ENCODE data around the gene TSPO. TPM values are rescaled to one million over a fixed set of nuclear protein-coding genes. Genes with fewer than 3 reads are reported as not detected.

Gene TSPO
- total and polyA plus RNA-seq, 2 experiments from 2014 or later = 61.8 to 138 TPM

DNA sequence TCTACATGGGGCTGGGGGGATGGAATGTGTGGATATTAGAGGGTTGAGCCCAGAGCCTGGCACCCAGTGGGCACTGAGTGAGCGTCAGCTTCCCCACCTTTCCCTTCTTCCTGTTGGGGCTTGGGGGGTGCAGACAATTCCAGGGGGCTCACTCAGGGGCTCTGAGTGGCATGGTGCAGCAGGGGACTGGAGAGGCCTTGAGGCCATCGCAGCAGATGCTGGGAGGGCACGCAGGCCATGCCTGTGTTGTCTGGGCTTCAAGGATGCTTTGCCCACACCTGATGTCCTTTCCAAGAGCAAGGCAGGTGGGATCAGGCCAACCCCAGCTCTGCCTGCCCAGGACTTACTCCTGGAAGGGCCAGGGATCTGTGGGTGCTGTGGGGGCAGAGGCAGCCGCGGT is 46.8 kb downstream of the TSPO start:
- Histone ChIP-seq H3K4me3 (no peak overlapping the region), H3K9me3 (ENCODE audit: low read depth) (no peaks in the 10 kb centered on the region), H3K27me3 (no peaks in the 10 kb centered on the region), H3K9me2 (replicated peaks; ENCODE audit: insufficient read depth) (no peaks in the 10 kb centered on the region), H3K27ac (no peak overlapping the region), H3K4me2 (no peak overlapping the region), H2AFZ (no peak overlapping the region), H3K79me2 (no peaks in the 10 kb centered on the region), H3K36me3 (replicated peaks; ENCODE audit: insufficient read depth, low read depth) (no peaks in the 10 kb centered on the region), H3K4me1 (ENCODE audit: insufficient read depth) (no peaks in the 10 kb centered on the region), H4K20me1 (ENCODE audit: insufficient read depth, poor library complexity, severe bottlenecking) (no peaks in the 10 kb centered on the region)
- DNase-seq (ENCODE audit: low spot score) = no peak
- 92% methylated on average over 5 of the region's 5 CpGs for WGBS (ENCODE audit: low lambda C conversion rate, missing lambda C conversion rate)
- TF ChIP-seq EZH2 (IDR thresholded peaks at IDR 0.05; ENCODE audit: borderline replicate concordance) (no peak), EZH2phosphoT487 (IDR thresholded peaks at IDR 0.05; ENCODE audit: low read depth, severe bottlenecking, unreplicated experiment) (no peak)
- TF ChIP-seq, protein P1, sequence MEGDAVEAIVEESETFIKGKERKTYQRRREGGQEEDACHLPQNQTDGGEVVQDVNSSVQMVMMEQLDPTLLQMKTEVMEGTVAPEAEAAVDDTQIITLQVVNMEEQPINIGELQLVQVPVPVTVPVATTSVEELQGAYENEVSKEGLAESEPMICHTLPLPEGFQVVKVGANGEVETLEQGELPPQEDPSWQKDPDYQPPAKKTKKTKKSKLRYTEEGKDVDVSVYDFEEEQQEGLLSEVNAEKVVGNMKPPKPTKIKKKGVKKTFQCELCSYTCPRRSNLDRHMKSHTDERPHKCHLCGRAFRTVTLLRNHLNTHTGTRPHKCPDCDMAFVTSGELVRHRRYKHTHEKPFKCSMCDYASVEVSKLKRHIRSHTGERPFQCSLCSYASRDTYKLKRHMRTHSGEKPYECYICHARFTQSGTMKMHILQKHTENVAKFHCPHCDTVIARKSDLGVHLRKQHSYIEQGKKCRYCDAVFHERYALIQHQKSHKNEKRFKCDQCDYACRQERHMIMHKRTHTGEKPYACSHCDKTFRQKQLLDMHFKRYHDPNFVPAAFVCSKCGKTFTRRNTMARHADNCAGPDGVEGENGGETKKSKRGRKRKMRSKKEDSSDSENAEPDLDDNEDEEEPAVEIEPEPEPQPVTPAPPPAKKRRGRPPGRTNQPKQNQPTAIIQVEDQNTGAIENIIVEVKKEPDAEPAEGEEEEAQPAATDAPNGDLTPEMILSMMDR (IDR thresholded peaks at IDR 0.05; ENCODE audit: poor library complexity) = no peak

DNA sequence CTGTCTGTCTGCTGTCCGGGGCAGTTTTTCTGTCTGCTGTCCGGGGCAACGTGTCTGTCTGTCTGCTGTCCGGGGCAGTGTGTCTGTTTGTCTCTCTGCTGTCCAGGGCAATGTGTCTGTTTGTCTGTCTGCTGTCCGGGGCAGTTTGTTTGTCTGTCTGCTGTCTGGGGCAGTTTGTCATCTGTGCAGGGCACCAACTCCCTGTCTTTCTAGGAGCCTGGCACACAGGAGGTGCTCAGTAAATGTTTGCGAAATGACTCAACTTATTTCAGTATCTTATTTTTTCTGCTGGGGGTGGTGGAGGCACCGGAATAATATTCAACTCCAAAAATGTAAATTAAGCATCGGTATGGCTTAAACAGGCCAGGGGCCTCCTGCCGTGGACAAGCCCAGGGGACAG is 47.6 kb downstream of the TSPO start:
- Histone ChIP-seq H3K4me3 (no peak overlapping the region), H4K20me1 (ENCODE audit: insufficient read depth, poor library complexity, severe bottlenecking) (no peaks in the 10 kb centered on the region), H3K9me2 (replicated peaks; ENCODE audit: insufficient read depth) (no peaks in the 10 kb centered on the region), H3K4me1 (ENCODE audit: insufficient read depth) (no peaks in the 10 kb centered on the region), H3K36me3 (replicated peaks; ENCODE audit: insufficient read depth, low read depth) (no peaks in the 10 kb centered on the region), H3K27ac (no peak overlapping the region), H3K79me2 (no peaks in the 10 kb centered on the region), H3K4me2 (no peak overlapping the region), H3K27me3 (no peaks in the 10 kb centered on the region), H3K9me3 (ENCODE audit: low read depth) (no peaks in the 10 kb centered on the region), H2AFZ (no peak overlapping the region)
- 82% methylated on average over 9 of the region's 9 CpGs for WGBS (ENCODE audit: low lambda C conversion rate, missing lambda C conversion rate)
- no peak for DNase-seq (ENCODE audit: low spot score)
- TF ChIP-seq, protein P1 (IDR thresholded peaks at IDR 0.05; ENCODE audit: poor library complexity) = no peak
- TF ChIP-seq EZH2 (IDR thresholded peaks at IDR 0.05; ENCODE audit: borderline replicate concordance) = no peak
- no peak for TF ChIP-seq EZH2phosphoT487 (IDR thresholded peaks at IDR 0.05; ENCODE audit: low read depth, severe bottlenecking, unreplicated experiment)

DNA sequence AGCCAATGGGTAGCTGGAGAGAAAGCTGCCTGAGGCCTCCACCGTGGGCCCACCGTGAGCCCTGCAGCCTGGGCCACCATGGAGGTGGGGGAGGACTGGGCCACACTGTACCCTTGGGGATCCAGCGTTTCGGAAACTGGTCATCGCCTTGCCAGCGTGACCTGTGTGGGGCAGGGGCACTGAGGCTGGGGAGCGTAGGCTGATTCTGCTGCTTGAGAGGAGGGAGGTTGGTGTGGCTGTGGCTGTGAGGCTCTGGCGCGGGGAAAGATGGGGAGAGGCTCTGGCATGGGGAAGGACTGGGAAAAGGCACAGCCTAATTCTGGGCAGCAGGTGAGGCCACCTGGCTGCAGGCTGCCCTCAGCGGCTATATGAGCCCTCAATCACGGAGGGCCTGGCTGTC is 48.2 kb downstream of the TSPO start:
- no peaks in the 10 kb centered on the region for H3K79me2 ChIP-seq
- H3K4me2 ChIP-seq = no peak overlapping the region
- no peaks in the 10 kb centered on the region for H3K4me1 ChIP-seq (ENCODE audit: insufficient read depth)
- no peak overlapping the region for H3K27ac ChIP-seq
- no peak for DNase-seq (ENCODE audit: low spot score)
- WGBS (ENCODE audit: low lambda C conversion rate, missing lambda C conversion rate) = 85% methylated on average over 11 of the region's 11 CpGs
- H3K4me3 ChIP-seq = no peak overlapping the region
- no peaks in the 10 kb centered on the region for H3K9me3 ChIP-seq (ENCODE audit: low read depth)
- no peaks in the 10 kb centered on the region for H3K36me3 ChIP-seq (replicated peaks; ENCODE audit: insufficient read depth, low read depth)
- no peak overlapping the region for H2AFZ ChIP-seq
- TF ChIP-seq EZH2phosphoT487 (IDR thresholded peaks at IDR 0.05; ENCODE audit: low read depth, severe bottlenecking, unreplicated experiment) = no peak
- TF ChIP-seq, protein P1 (IDR thresholded peaks at IDR 0.05; ENCODE audit: poor library complexity) = no peak
- TF ChIP-seq EZH2 (IDR thresholded peaks at IDR 0.05; ENCODE audit: borderline replicate concordance) = no peak
- no peaks in the 10 kb centered on the region for H3K27me3 ChIP-seq
- H4K20me1 ChIP-seq (ENCODE audit: insufficient read depth, poor library complexity, severe bottlenecking) = no peaks in the 10 kb centered on the region
- H3K9me2 ChIP-seq (replicated peaks; ENCODE audit: insufficient read depth) = no peaks in the 10 kb centered on the region

DNA sequence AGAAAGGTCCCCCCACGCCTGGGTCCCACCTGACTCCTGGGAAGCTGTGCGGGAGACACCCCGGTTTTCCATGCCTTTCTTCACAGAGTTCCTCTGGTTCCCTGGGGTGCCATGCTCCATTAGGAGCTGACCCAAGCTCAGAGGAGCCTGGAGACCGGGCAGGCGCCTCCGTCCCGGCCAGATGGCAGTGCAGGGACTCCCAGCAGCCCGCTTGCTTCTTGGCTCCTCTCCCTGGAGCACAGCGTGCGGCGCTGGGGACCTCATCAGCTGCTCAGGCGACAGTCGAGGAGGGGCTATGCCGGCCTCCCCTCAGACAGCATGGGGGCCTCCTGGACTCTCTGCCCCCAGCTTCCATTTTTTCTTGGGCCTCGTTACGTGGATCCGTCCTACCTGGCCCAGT is 48.7 kb downstream of the TSPO start:
- Histone ChIP-seq H3K4me3 (no peak overlapping the region), H3K9me3 (ENCODE audit: low read depth) (no peaks in the 10 kb centered on the region), H3K36me3 (replicated peaks; ENCODE audit: insufficient read depth, low read depth) (no peaks in the 10 kb centered on the region), H3K9me2 (replicated peaks; ENCODE audit: insufficient read depth) (no peaks in the 10 kb centered on the region), H3K27me3 (no peaks in the 10 kb centered on the region), H3K27ac (no peak overlapping the region), H3K4me2 (no peak overlapping the region), H3K79me2 (no peaks in the 10 kb centered on the region), H3K4me1 (ENCODE audit: insufficient read depth) (no peaks in the 10 kb centered on the region), H4K20me1 (ENCODE audit: insufficient read depth, poor library complexity, severe bottlenecking) (no peaks in the 10 kb centered on the region), H2AFZ (no peak overlapping the region)
- TF ChIP-seq EZH2 (IDR thresholded peaks at IDR 0.05; ENCODE audit: borderline replicate concordance) (no peak), EZH2phosphoT487 (IDR thresholded peaks at IDR 0.05; ENCODE audit: low read depth, severe bottlenecking, unreplicated experiment) (no peak)
- TF ChIP-seq, protein P1 (IDR thresholded peaks at IDR 0.05; ENCODE audit: poor library complexity) = no peak
- 89% methylated on average over 16 of the region's 17 CpGs for WGBS (ENCODE audit: low lambda C conversion rate, missing lambda C conversion rate)
- DNase-seq (ENCODE audit: low spot score) = no peak
